ENCODE results near the gene MOB3A.

DNA sequence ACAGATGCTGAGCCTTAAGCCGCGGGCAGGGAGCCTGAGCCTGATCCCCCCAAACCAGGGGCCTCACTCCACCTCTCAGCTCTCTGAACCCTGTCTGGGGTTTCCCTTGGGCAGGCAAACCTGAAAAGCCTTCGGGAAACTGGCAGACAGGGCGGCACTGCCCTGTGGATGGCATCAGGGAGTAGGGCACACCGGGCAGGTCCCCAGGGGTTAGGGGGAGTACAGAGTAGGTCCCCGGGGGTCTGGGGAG, 54.8 kb downstream of the MOB3A start:
- no peak for TF ChIP-seq POLR2A (IDR thresholded peaks at IDR 0.05; ENCODE audit: low read depth, low read length)
- no peak for TF ChIP-seq POLR2AphosphoS5 (IDR thresholded peaks at IDR 0.05; ENCODE audit: low read depth, low read length)
- no peak for TF ChIP-seq TAF1 (IDR thresholded peaks at IDR 0.05; ENCODE audit: borderline replicate concordance, low read depth, low read length)

All from GM12892 (cell line).